PC-3 (cell line): Measurements from ENCODE around the gene RAI2. TPM values are rescaled to one million over a fixed set of nuclear protein-coding genes. Genes with fewer than 3 reads are reported as not detected.

Source experiments
- ATAC-seq: fragments of 200-7000 bp; cut with Tn5 transposase; 2 replicates; pipeline ENCODE4 v1.9.1; 2020; ENCODE audit warnings: mild to moderate bottlenecking, moderate library complexity
- BruUV-seq: library from RNA; stranded (reverse); fragments of 400-500 nt; replicated peaks from 2 replicates; lab custom pipeline; 2021; lab: Mats Ljungman, UMichigan
- CTCF ChIA-PET: fragments of 300-600 bp; sonication (Branson Sonifier 250); formaldehyde crosslinking; loops from one replicate; lab custom pipeline; 2022; ENCODE audit warnings: antibody characterized with exemption; lab: Charles Lee
- POLR2A ChIA-PET: fragments of 300-600 bp; sonication (Branson Sonifier 250); formaldehyde crosslinking; loops from one replicate; lab custom pipeline; 2022; ENCODE audit warnings: antibody characterized with exemption; ENCODE audit not compliant: unreplicated experiment; lab: Charles Lee
- DNase-seq: peaks from one replicate; pipeline ENCODE4 v3.0.0-alpha.2; 2015
- H2AFZ ChIP-seq: fragments of 300-600 bp; sonication (generic); 2 replicates; pipeline ENCODE4 v1.6.0; 2016; ENCODE audit warnings: antibody characterized with exemption, low read length
- H3F3A ChIP-seq: fragments of 300-600 bp; sonication (generic); one replicate; pipeline ENCODE4 v1.6.0; 2017; ENCODE audit warnings: antibody characterized with exemption, low read length, control low read depth, mild to moderate bottlenecking; ENCODE audit not compliant: unreplicated experiment
- H3K27ac ChIP-seq: fragments of 300-600 bp; sonication (generic); 2 replicates; pipeline ENCODE4 v1.5.1; 2016; ENCODE audit warnings: mild to moderate bottlenecking, low read length
- H3K27me3 ChIP-seq: fragments of 300-600 bp; sonication (generic); 2 replicates; pipeline ENCODE4 v1.6.1; 2016; ENCODE audit warnings: low read length, mixed read lengths
- H3K36me3 ChIP-seq: fragments of 300-600 bp; sonication (generic); 2 replicates; pipeline ENCODE4 v1.6.1; 2016; ENCODE audit warnings: low read depth, mixed run types, low read length, mixed read lengths
- H3K4me1 ChIP-seq: fragments of 300-600 bp; sonication (generic); 2 replicates; pipeline ENCODE4 v1.5.1; 2016; ENCODE audit warnings: low read length; ENCODE audit not compliant: insufficient read depth
- H3K4me2 ChIP-seq: fragments of 300-600 bp; sonication (generic); 2 replicates; pipeline ENCODE4 v1.6.0; 2016; ENCODE audit warnings: low read length
- H3K4me3 ChIP-seq: fragments of 300-600 bp; sonication (generic); 2 replicates; pipeline ENCODE4 v1.5.1; 2016; ENCODE audit warnings: mild to moderate bottlenecking, low read length, mixed read lengths
- H3K79me2 ChIP-seq: fragments of 300-600 bp; sonication (generic); 2 replicates; pipeline ENCODE4 v1.6.1; 2017; ENCODE audit warnings: low read length, mixed read lengths
- H3K9ac ChIP-seq: fragments of 300-600 bp; sonication (generic); 2 replicates; pipeline ENCODE4 v1.6.0; 2016; ENCODE audit warnings: mild to moderate bottlenecking, low read length
- H3K9me2 ChIP-seq: fragments of 300-600 bp; sonication (generic); replicated peaks from 2 replicates; pipeline ENCODE4 v1.6.1; 2016; ENCODE audit warnings: mixed run types, low read length, mixed read lengths
- H3K9me3 ChIP-seq: fragments of 300-600 bp; sonication (generic); 2 replicates; pipeline ENCODE4 v1.6.1; 2016; ENCODE audit warnings: low read length, mixed read lengths
- H4K20me1 ChIP-seq: fragments of 300-600 bp; sonication (generic); 2 replicates; pipeline ENCODE4 v1.6.1; 2016; ENCODE audit warnings: low read length, mixed read lengths
- CTCF ChIP-seq: fragments of 300-600 bp; sonication (generic); conservative IDR thresholded peaks from 2 replicates; pipeline ENCODE4 v1.5.1; 2017; ENCODE audit warnings: antibody characterized with exemption, low read depth, mild to moderate bottlenecking, low read length
- EZH2 ChIP-seq: fragments of 300-600 bp; sonication (generic); IDR thresholded peaks from one replicate; pipeline ENCODE4 v1.6.1; 2017; ENCODE audit warnings: antibody characterized with exemption, mild to moderate bottlenecking, low read length; ENCODE audit not compliant: unreplicated experiment
- EZH2phosphoT487 ChIP-seq: fragments of 300-600 bp; sonication (generic); IDR thresholded peaks from 2 replicates; pipeline ENCODE4 v1.6.1; 2018; ENCODE audit warnings: mild to moderate bottlenecking, antibody characterized with exemption, low read length, borderline replicate concordance
- intact Hi-C: fragments of 100-400 bp; cut with micrococcal nuclease; formaldehyde crosslinking; loops from 2 replicates; pipeline ENCODE4 v1.9.0; 2023
- total RNA-seq: library from RNA; depleted of rRNA; stranded (reverse); fragments of >200 nt; gene quantifications from 2 replicates; pipeline ENCODE4 v1.2.3, GENCODE V29; 2014

The RAI2 gene
- total RNA-seq, 1 experiment from 2014 or later = 0.66 TPM

- no peaks in the 10 kb centered on the region for H3K79me2 ChIP-seq
Measured at GRCh38 chrX:17769701-17770269, 91.3 kb downstream of the RAI2 start.

GRCh38 chrX:17768997-17769396 lies 92.1 kb downstream of the RAI2 start:
- no peaks in the 10 kb centered on the region for H3K9me3 ChIP-seq
- ChIA-PET CTCF (no interaction called here), POLR2A (no interaction called here)
- H3K4me3 ChIP-seq = no peak overlapping the region
- BruUV-seq = no TSS peak
- ATAC-seq = no peak
- DNase-seq = no peak
- H3K27ac ChIP-seq = no peak overlapping the region
- H3F3A ChIP-seq = no peaks in the 10 kb centered on the region
- no peak overlapping the region for H3K9ac ChIP-seq
- H3K9me2 ChIP-seq = no peaks in the 10 kb centered on the region
- H4K20me1 ChIP-seq = no peaks in the 10 kb centered on the region
- H3K4me1 ChIP-seq = no peaks in the 10 kb centered on the region
- no peaks in the 10 kb centered on the region for H3K36me3 ChIP-seq
- intact Hi-C loops = no loop called here
- H3K27me3 ChIP-seq = peaks cover 23% of the 10 kb centered on the region
- no peak overlapping the region for H2AFZ ChIP-seq
- no peak overlapping the region for H3K4me2 ChIP-seq
- H3K79me2 ChIP-seq = no peaks in the 10 kb centered on the region
- TF ChIP-seq EZH2phosphoT487 (no peak), EZH2 (no peak), CTCF (no peak)

More at GRCh38 chrX:17769701-17770269, 91.3 kb downstream of the RAI2 start:
- H3K4me1 ChIP-seq = no peaks in the 10 kb centered on the region
- intact Hi-C loops = no loop called here
- ChIA-PET POLR2A (no interaction called here), CTCF (no interaction called here)
- H3K9me3 ChIP-seq = no peaks in the 10 kb centered on the region
- ATAC-seq (no peak), DNase-seq (no peak)
- TF ChIP-seq EZH2 = no peak
- TF ChIP-seq CTCF = no peak
- TF ChIP-seq EZH2phosphoT487 = no peak
- no peaks in the 10 kb centered on the region for H3K36me3 ChIP-seq
- no peak overlapping the region for H3K4me2 ChIP-seq
- no peaks in the 10 kb centered on the region for H3F3A ChIP-seq
- H3K27ac ChIP-seq = no peak overlapping the region
- H2AFZ ChIP-seq = no peak overlapping the region
- peaks cover 27% of the 10 kb centered on the region for H3K27me3 ChIP-seq
- BruUV-seq = no TSS peak
- H3K9ac ChIP-seq = no peak overlapping the region
- H3K4me3 ChIP-seq = no peak overlapping the region
- H4K20me1 ChIP-seq = no peaks in the 10 kb centered on the region
- no peaks in the 10 kb centered on the region for H3K9me2 ChIP-seq

GRCh38 chrX:17767734-17768133 lies 93.4 kb downstream of the RAI2 start:
- ATAC-seq = no peak
- no peaks in the 10 kb centered on the region for H3K4me1 ChIP-seq
- no peak overlapping the region for H2AFZ ChIP-seq
- no TSS peak for BruUV-seq
- H3K4me2 ChIP-seq = no peak overlapping the region
- H3K27ac ChIP-seq = no peak overlapping the region
- H3K4me3 ChIP-seq = no peak overlapping the region
- CTCF ChIA-PET = no interaction called here
- no peaks in the 10 kb centered on the region for H3K9me2 ChIP-seq
- intact Hi-C loops = no loop called here
- no peak for DNase-seq
- H3K9ac ChIP-seq = no peak overlapping the region
- TF ChIP-seq CTCF (no peak), EZH2phosphoT487 (no peak), EZH2 (no peak)
- POLR2A ChIA-PET = no interaction called here
- no peaks in the 10 kb centered on the region for H3F3A ChIP-seq
- no peaks in the 10 kb centered on the region for H3K36me3 ChIP-seq
- peaks cover 23% of the 10 kb centered on the region for H3K27me3 ChIP-seq
- no peaks in the 10 kb centered on the region for H4K20me1 ChIP-seq
- no peaks in the 10 kb centered on the region for H3K9me3 ChIP-seq
- H3K79me2 ChIP-seq = no peaks in the 10 kb centered on the region
